CMK (cell line): ENCODE results near the gene PLB1.
A peak's percentile ranks its signal among the peaks of the same experiment; 100 is the strongest.

Source experiments
- DNase-seq: peaks from one replicate; pipeline ENCODE4 v3.0.0-alpha.2; 2010; ENCODE audit warnings: low read depth

The PLB1 gene

GRCh38 chr2:28666496-28667184 lies 170.8 kb downstream of the PLB1 start:
- DNase-seq: no peak

GRCh38 chr2:28667261-28667660 lies 171.4 kb downstream of the PLB1 start:
- DNase-seq: no peak

DNA sequence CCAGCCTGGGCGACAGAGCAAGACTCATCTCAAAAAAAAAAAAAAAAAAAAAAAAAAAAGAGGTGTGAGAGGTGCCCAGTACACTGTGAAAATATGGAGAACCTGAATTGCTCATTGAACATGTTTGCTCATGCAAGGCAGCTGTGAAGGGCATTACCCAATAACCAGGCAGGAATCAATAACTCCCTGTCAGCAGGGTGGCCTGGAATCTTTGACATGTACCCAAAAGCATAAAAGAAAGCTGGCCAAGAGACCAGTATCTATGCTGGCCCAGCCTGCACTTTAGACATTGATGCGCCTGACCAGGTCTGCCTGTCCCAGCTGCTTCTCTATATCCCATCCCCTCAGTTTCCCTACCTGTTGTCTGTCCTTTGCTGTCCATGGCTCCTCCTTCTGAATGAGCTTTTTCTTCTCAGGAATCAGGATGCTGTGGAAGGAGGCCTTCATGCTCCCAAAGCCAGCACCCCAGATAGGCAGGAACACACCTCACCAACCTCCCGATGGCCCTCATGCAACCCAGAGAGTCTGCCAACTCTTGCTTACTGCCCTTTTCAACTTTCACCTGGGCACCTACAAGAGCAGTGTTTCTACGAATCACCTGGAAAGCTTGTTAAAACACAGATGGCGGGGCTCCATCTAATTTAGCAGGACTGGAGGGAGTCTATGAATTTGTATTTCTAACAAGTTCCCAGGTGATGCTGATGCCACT lies 172.4 kb downstream of the PLB1 start:
- no peak for DNase-seq

GRCh38 chr2:28668880-28669279 lies 173.0 kb downstream of the PLB1 start:
- DNase-seq: no peak

- no peak for DNase-seq
Observed at GRCh38 chr2:28670856-28671255, 175.0 kb downstream of the PLB1 start.

DNA sequence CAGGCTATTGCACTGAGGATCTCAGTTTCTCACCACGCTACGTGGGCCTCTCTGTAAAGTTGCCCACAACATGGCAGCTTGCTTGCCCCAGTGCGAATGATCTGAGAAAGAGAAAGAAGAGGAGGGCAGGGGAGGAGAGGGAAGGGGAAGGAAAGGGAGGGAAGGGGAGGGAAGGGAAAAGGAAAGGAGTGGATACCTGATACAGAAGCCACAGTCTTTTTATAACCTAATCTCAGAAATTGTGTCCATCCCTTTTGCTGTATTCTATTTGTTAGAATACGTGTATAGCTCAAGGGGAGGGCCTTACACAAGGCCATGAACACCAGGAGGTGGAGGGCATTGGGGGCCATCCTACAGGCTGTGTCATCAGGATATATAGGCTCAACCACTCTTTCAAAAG lies 177.5 kb downstream of the PLB1 start:
- DNase-seq: no peak

- DNase-seq: no peak
Observed at GRCh38 chr2:28674062-28674712, 178.3 kb downstream of the PLB1 start.

GRCh38 chr2:28674713-28675068 lies 178.8 kb downstream of the PLB1 start:
- DNase-seq: no peak

GRCh38 chr2:28676152-28676835 lies 180.4 kb downstream of the PLB1 start:
- DNase-seq: no peak

- no peak for DNase-seq
Observed at GRCh38 chr2:28678175-28678855, 182.5 kb downstream of the PLB1 start.

DNA sequence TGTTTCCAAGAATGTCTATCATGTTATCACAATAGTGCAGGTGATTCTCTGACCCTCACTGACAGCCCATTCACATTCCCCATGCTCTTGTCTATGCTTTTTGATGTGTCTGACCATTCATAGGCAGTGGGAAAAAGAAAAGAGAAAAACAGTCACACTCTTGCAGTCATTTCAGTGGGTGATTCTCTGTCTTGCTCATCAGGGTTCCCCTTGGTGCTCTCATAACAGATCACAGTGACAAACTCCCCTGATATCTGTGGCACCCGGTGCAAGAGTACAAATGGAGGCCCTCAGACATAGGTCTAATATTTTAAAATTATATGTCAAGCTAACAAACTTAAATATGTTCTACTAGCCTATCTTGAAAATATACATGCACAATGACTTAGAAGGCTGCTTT lies 183.1 kb downstream of the PLB1 start:
- no peak for DNase-seq

- no peak for DNase-seq
Observed at GRCh38 chr2:28680657-28681056, 184.8 kb downstream of the PLB1 start.

GRCh38 chr2:28681158-28681571 lies 185.3 kb downstream of the PLB1 start:
- DNase-seq: no peak

GRCh38 chr2:28681606-28682005 lies 185.7 kb downstream of the PLB1 start:
- no peak for DNase-seq

DNA sequence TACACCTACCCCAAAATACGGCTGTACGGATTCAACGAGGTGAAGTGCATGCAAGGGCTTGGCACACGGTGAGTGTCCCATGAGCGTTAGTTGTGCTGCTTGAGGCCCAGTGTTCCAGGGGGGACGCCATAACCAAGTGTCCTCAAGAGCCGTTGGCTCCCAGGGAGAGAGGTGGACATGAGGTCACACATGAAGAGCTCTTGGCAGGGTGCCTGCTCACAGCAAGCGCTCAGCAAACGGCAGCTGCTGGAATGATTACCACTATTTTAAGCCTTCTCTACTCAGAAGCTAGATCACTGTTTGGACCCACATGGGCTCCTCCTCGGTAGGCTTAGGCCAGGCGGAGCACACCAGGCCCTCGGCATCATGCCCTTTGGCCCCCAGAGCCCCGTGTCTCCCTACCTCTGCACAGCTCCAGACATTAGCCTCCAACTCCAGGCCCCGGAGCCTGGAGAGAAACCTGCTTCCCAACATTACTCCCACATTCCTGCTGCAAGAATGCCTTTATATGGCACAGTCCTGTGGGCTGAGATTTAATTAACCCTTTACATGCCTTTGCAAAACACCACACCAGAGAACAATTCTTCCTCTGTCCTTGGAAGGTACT lies 187.3 kb downstream of the PLB1 start:
- DNase-seq: no peak

GRCh38 chr2:28684142-28684858 lies 188.4 kb downstream of the PLB1 start:
- DNase-seq: peak; percentile 69

DNA sequence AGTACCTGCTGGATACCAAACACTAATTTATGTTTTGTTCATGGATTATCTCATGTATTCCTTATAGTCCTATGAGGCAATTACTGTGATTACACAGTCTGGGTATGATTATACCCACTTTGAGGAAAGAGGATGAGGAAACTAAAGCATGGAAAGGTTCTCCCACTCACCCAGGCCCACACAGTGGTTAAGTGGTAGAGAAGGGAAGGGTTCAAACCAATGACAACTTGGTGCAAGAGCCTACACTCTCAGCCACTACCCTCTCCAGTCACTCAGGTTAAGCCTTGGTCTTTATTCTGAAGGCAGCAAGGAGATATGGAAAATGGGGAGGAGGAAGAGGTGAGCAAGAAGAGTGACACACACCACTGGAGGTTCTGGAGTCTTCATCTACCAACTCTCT lies 191.3 kb downstream of the PLB1 start:
- no peak for DNase-seq

DNA sequence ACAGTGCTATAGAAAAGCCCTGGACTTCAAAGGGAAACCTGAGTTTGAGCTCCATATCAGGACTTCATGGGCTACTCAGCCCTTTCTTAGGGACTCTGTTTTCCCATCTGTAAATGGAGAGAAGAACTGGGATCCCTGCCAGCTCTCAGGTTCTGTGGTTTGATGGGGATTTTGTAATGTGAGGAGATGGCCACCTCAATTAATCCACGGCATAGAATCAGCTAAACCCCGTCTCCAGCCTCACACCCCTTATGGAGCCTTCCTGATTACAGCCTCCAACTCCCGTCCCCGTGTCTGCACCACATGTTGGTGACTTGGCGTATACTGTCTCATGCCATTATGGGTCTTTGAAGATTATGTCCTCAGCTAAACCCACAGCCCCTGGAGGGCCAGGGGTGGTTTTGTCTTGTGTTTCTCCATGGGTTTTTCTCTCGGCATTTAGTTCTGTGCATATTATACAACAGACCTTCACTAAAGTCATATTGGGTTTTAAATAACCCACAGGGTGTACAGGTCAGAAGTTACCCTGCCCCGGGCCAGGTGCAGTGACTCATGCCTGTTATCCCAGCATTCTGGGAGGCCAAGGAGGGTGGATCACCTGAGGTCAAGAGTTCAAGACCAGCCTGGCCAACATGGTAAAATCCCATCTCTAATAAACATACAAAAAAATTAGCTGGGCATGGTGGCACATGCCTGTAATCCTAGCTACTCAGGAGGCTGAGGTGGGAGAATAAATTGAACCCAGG lies 192.0 kb downstream of the PLB1 start:
- DNase-seq: no peak

- no peak for DNase-seq
Observed at GRCh38 chr2:28688818-28689217, 193.0 kb downstream of the PLB1 start.

DNA sequence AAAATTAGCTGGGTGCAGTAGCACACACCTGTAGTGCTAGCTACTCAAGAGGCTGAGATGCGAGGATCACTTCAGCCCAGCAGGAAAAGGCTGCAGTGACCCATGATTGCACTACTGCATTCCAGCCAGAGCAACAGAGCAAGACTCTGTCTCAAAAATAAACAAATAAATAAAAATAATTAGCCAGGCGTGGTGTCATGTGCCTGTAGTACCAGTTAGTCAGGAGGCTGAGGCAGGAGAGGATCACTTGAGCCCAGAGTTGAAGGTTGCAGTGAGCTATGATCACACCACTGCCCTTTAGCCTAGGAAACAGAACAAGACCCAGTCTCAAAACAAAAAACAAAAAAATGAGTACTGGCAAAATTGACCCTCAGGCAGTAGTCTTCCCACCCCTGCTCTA lies 193.9 kb downstream of the PLB1 start:
- DNase-seq: no peak
